GM12874 (cell line): ENCODE data around the gene PLCB4.

Experiments used
- CTCF ChIP-seq: IDR thresholded peaks from 2 replicates; pipeline ENCODE4 v1.5.1; 2011; ENCODE audit warnings: low read depth, mild to moderate bottlenecking, control low read depth, low read length, moderate library complexity; ENCODE audit not compliant: insufficient read depth

The PLCB4 gene

GRCh38 chr20:9088556-9088955, 19.7 kb downstream of the PLCB4 start:
- TF ChIP-seq CTCF: no peak

GRCh38 chr20:9092113-9092512, 23.2 kb downstream of the PLCB4 start:
- no peak for TF ChIP-seq CTCF

GRCh38 chr20:9092655-9093054, 23.8 kb downstream of the PLCB4 start:
- TF ChIP-seq CTCF: no peak

GRCh38 chr20:9093218-9093957, 24.5 kb downstream of the PLCB4 start:
- TF ChIP-seq CTCF: no peak

- no peak for TF ChIP-seq CTCF
Observed at GRCh38 chr20:9099372-9099771, 30.5 kb downstream of the PLCB4 start.

- TF ChIP-seq CTCF: no peak
Observed at GRCh38 chr20:9100691-9101090, 31.8 kb downstream of the PLCB4 start.

GRCh38 chr20:9102456-9102855, 33.6 kb downstream of the PLCB4 start:
- no peak for TF ChIP-seq CTCF
